SU-DHL-6 (cell line): ENCODE measurements around the gene BCL6.

Experiments
- H2AFZ ChIP-seq: fragments of 200-600 bp; sonication (generic); 2 replicates; pipeline ENCODE4 v1.6.1; 2014; ENCODE audit warnings: low read depth, mild to moderate bottlenecking, moderate library complexity, mixed read lengths, antibody characterized with exemption, low read length; ENCODE audit not compliant: severe bottlenecking
- H3F3A ChIP-seq: fragments of 200-600 bp; shearing (Covaris generic); 2 replicates; pipeline ENCODE4 v1.6.0; 2016; ENCODE audit warnings: antibody characterized with exemption, mild to moderate bottlenecking; ENCODE audit not compliant: insufficient read depth
- H3K27ac ChIP-seq: fragments of 200-600 bp; sonication (generic); 2 replicates; pipeline ENCODE4 v1.5.1; 2016; ENCODE audit warnings: low read depth, mild to moderate bottlenecking, low read length, moderate library complexity, mixed read lengths
- H3K27me3 ChIP-seq: fragments of 200-600 bp; sonication (generic), shearing (Covaris generic); 2 replicates; pipeline ENCODE4 v1.6.0; 2014; ENCODE audit warnings: mild to moderate bottlenecking, low read length
- H3K36me3 ChIP-seq: fragments of 200-600 bp; sonication (generic); 2 replicates; pipeline ENCODE4 v1.6.1; 2014; ENCODE audit warnings: mild to moderate bottlenecking, low read length, mixed read lengths
- H3K4me2 ChIP-seq: fragments of 300-600, 200-600 bp; shearing (Covaris generic), sonication (generic); 2 replicates; pipeline ENCODE4 v1.6.0; 2014; ENCODE audit warnings: low read length, low read depth, mild to moderate bottlenecking; ENCODE audit not compliant: poor library complexity, severe bottlenecking
- H3K4me3 ChIP-seq: fragments of 200-600 bp; sonication (generic); 2 replicates; pipeline ENCODE4 v1.5.1; 2014; ENCODE audit warnings: antibody characterized with exemption, low read length, mild to moderate bottlenecking, mixed read lengths; ENCODE audit not compliant: insufficient read depth, poor library complexity, severe bottlenecking
- H3K79me2 ChIP-seq: fragments of 200-600 bp; sonication (generic); 2 replicates; pipeline ENCODE4 v1.6.1; 2014; ENCODE audit warnings: mild to moderate bottlenecking, low read length, moderate library complexity; ENCODE audit not compliant: insufficient read depth
- H3K9ac ChIP-seq: fragments of 200-600 bp; sonication (generic); 2 replicates; pipeline ENCODE4 v1.7.0; 2014; ENCODE audit warnings: mild to moderate bottlenecking, low read length
- H3K9me2 ChIP-seq: fragments of 200-600 bp; sonication (generic); replicated peaks from 2 replicates; pipeline ENCODE4 v1.6.1; 2014; ENCODE audit warnings: low read length; ENCODE audit not compliant: insufficient read depth
- H3K9me3 ChIP-seq: fragments of 200-600 bp; sonication (generic); 2 replicates; pipeline ENCODE4 v1.6.1; 2014; ENCODE audit warnings: low read length, mixed read lengths; ENCODE audit not compliant: insufficient read depth
- H4K20me1 ChIP-seq: fragments of 200-600 bp; sonication (generic); 2 replicates; pipeline ENCODE4 v1.6.1; 2014; ENCODE audit warnings: low read depth, mild to moderate bottlenecking, antibody characterized with exemption, low read length, moderate library complexity, mixed read lengths
- CTCF ChIP-seq: fragments of 200-600 bp; sonication (generic); IDR thresholded peaks from one replicate; pipeline ENCODE4 v1.5.1; 2017; ENCODE audit warnings: antibody characterized with exemption, mild to moderate bottlenecking, low read length, moderate library complexity; ENCODE audit not compliant: insufficient read depth, poor library complexity, severe bottlenecking
- EZH2phosphoT487 ChIP-seq: fragments of 200-600 bp; sonication (generic), shearing (Covaris generic); conservative IDR thresholded peaks from 2 replicates; pipeline ENCODE4 v1.6.1; 2018; ENCODE audit warnings: mild to moderate bottlenecking, antibody characterized with exemption, low read length, moderate library complexity, mixed read lengths

BCL6 gene

GRCh38 chr3:187686621-187687273, 58.5 kb downstream of the BCL6 start:
- no peaks in the 10 kb centered on the region for H3F3A ChIP-seq
- no peaks in the 10 kb centered on the region for H4K20me1 ChIP-seq
- no peaks in the 10 kb centered on the region for H3K27me3 ChIP-seq
- no peak overlapping the region for H3K4me2 ChIP-seq
- H3K9me3 ChIP-seq: no peaks in the 10 kb centered on the region
- H3K36me3 ChIP-seq: no peaks in the 10 kb centered on the region
- H3K79me2 ChIP-seq: no peaks in the 10 kb centered on the region
- no peak overlapping the region for H3K9ac ChIP-seq
- no peaks in the 10 kb centered on the region for H3K9me2 ChIP-seq
- H3K4me3 ChIP-seq: no peak overlapping the region
- TF ChIP-seq CTCF: no peak
- no peak for TF ChIP-seq EZH2phosphoT487
- no peak overlapping the region for H2AFZ ChIP-seq
- no peak overlapping the region for H3K27ac ChIP-seq

DNA sequence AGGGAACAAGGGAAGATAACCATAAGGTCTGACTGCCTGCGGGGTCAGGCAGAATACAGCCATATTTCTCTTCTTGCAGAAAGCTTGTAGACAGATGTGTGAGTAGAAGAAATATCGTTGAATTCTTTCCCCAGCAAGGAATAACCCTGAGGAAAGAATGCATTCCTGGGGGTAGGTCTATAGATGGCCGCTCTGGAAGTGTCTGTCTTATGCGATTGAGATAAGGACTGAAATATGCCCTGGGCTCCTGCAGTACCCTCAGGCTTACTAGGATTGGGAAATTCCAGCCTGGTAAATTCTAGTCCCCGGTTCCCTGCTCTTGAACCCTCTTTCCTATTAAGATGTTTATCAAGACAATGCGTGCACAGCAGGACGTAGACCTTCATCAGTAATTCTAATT, 59.3 kb downstream of the BCL6 start:
- Histone ChIP-seq H3K36me3 (no peaks in the 10 kb centered on the region), H3K9me3 (no peaks in the 10 kb centered on the region), H3K9ac (no peak overlapping the region), H4K20me1 (no peaks in the 10 kb centered on the region), H3K27me3 (no peaks in the 10 kb centered on the region), H3K4me3 (no peak overlapping the region), H3F3A (no peaks in the 10 kb centered on the region), H3K9me2 (no peaks in the 10 kb centered on the region), H3K79me2 (no peaks in the 10 kb centered on the region), H2AFZ (no peak overlapping the region), H3K27ac (no peak overlapping the region), H3K4me2 (no peak overlapping the region)
- TF ChIP-seq EZH2phosphoT487 (no peak), CTCF (no peak)

DNA sequence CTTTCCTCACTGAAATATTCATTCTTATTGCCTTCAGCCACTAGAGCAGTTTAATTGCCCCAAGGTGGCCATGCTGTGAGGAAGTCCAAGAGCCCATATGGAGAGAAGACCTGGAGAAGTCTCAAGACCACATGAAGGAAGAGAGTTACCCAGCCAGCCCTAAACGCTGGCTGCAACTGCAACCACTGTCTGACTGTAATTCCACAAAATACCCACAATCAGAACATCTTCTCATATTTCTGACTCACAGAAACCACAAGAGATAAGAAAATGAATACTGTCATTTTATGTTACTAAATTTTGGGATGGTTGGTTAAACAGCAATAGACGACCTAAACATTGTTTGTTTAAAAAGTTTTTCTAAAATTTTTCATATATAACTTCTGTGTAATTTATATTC, 60.4 kb downstream of the BCL6 start:
- no peak overlapping the region for H2AFZ ChIP-seq
- no peak overlapping the region for H3K27ac ChIP-seq
- H3K79me2 ChIP-seq: no peaks in the 10 kb centered on the region
- H3K36me3 ChIP-seq: no peaks in the 10 kb centered on the region
- H3K27me3 ChIP-seq: no peaks in the 10 kb centered on the region
- H3K4me3 ChIP-seq: no peak overlapping the region
- no peaks in the 10 kb centered on the region for H3K9me3 ChIP-seq
- no peak for TF ChIP-seq CTCF
- TF ChIP-seq EZH2phosphoT487: no peak
- no peaks in the 10 kb centered on the region for H4K20me1 ChIP-seq
- H3F3A ChIP-seq: no peaks in the 10 kb centered on the region
- H3K4me2 ChIP-seq: no peak overlapping the region
- no peak overlapping the region for H3K9ac ChIP-seq
- no peaks in the 10 kb centered on the region for H3K9me2 ChIP-seq
